ENCODE measurements around the gene PIPOX.

Gene PIPOX

GRCh38 chr17:29049541-29050145, 6.7 kb downstream of the PIPOX start:
- DNase-seq: no peak

GRCh38 chr17:29050176-29050575, 7.2 kb downstream of the PIPOX start:
- no peak for DNase-seq

GRCh38 chr17:29051194-29051593, 8.3 kb downstream of the PIPOX start:
- DNase-seq: no peak

GRCh38 chr17:29051731-29052130, 8.8 kb downstream of the PIPOX start:
- no peak for DNase-seq

GRCh38 chr17:29054835-29055234, 11.9 kb downstream of the PIPOX start:
- DNase-seq: no peak

GRCh38 chr17:29057361-29057760, 14.4 kb downstream of the PIPOX start:
- no peak for DNase-seq

- DNase-seq: no peak
These were observed 15.4 kb downstream of the PIPOX start for GRCh38 chr17:29058391-29058790.

GRCh38 chr17:29059281-29059680, 16.3 kb downstream of the PIPOX start:
- DNase-seq: no peak

- DNase-seq: no peak
These were observed 17.5 kb downstream of the PIPOX start for GRCh38 chr17:29060475-29060874.

- DNase-seq: no peak
These were observed 18.1 kb downstream of the PIPOX start for GRCh38 chr17:29061036-29061435.

- no peak for DNase-seq
These were observed 19.3 kb downstream of the PIPOX start for GRCh38 chr17:29062215-29062614.

GRCh38 chr17:29063992-29064391, 21.1 kb downstream of the PIPOX start:
- DNase-seq: no peak

- DNase-seq: no peak
These were observed 23.1 kb downstream of the PIPOX start for GRCh38 chr17:29066047-29066446.

GRCh38 chr17:29066606-29067005, 23.7 kb downstream of the PIPOX start:
- no peak for DNase-seq

- no peak for DNase-seq
These were observed 25.9 kb downstream of the PIPOX start for GRCh38 chr17:29068818-29069217.

GRCh38 chr17:29069526-29070041, 26.6 kb downstream of the PIPOX start:
- no peak for DNase-seq

GRCh38 chr17:29070308-29070707, 27.4 kb downstream of the PIPOX start:
- DNase-seq: no peak

- no peak for DNase-seq
These were observed 27.8 kb downstream of the PIPOX start for GRCh38 chr17:29070781-29071180.

- no peak for DNase-seq
These were observed 28.4 kb downstream of the PIPOX start for GRCh38 chr17:29071303-29071702.

GRCh38 chr17:29073045-29073444, 30.1 kb downstream of the PIPOX start:
- no peak for DNase-seq

- no peak for DNase-seq
These were observed 30.6 kb downstream of the PIPOX start for GRCh38 chr17:29073520-29073919.

GRCh38 chr17:29074488-29074887, 31.5 kb downstream of the PIPOX start:
- no peak for DNase-seq

GRCh38 chr17:29076087-29076486, 33.1 kb downstream of the PIPOX start:
- no peak for DNase-seq

GRCh38 chr17:29076722-29077121, 33.8 kb downstream of the PIPOX start:
- DNase-seq: no peak

GRCh38 chr17:29077320-29077719, 34.4 kb downstream of the PIPOX start:
- no peak for DNase-seq

Measured in CD4-positive, alpha-beta T cell treated with Interferon gamma for 1 hour (primary cell).